HL-60/S4 (cell line): ENCODE results near the gene LIMS1.
"Not testable (repeated sequence)": the region's sequence is repeated elsewhere in the genome, so short reads cannot be mapped to it uniquely, and the experiment has no call there.

Experiments used
- in situ Hi-C: fragments of 300-500 bp; cut with MboI; formaldehyde crosslinking; loops from 2 replicates; pipeline ENCODE4 v1.14.3; 2022; ENCODE audit warnings: low sequenced_read_pairs

The LIMS1 gene

GRCh38 chr2:108583903-108584520 lies 49.7 kb downstream of the LIMS1 start:
- in situ Hi-C loops, result loop anchor here (25.0 kb wide), 1 partner anchor 647 kb away; no protein-coding TSS in a partner anchor

- in situ Hi-C loops, result loop anchor here (25.0 kb wide), 1 partner anchor 648 kb away; no protein-coding TSS in a partner anchor
Observed at GRCh38 chr2:108585436-108585835, 51.2 kb downstream of the LIMS1 start.

DNA sequence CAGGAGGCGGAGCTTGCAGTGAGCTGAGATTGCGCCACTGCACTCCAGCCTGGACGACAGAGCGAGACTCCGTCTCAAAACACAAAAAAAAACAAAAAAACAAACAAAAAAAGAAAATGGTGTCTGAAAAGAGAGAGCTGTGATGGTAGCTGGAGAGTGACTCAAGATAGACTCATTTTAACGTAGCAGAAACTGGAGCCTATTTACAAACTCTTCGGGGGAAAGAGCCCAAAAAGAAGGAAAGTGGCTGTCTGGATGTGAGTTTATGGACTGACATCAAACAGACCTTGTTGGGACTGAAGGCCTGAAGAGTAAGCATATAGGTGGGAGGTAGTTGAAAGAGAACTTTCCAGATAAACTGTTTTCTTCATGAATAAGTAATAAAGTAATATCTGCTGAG lies 51.8 kb downstream of the LIMS1 start:
- in situ Hi-C loops, result loop anchor here (25.0 kb wide), 1 partner anchor 649 kb away; no protein-coding TSS in a partner anchor

GRCh38 chr2:108586631-108587030 lies 52.4 kb downstream of the LIMS1 start:
- in situ Hi-C loops, result loop anchor here (25.0 kb wide), 1 partner anchor 649 kb away; no protein-coding TSS in a partner anchor

GRCh38 chr2:108587621-108588020 lies 53.4 kb downstream of the LIMS1 start:
- in situ Hi-C loops, result loop anchor here (25.0 kb wide), 1 partner anchor 650 kb away; no protein-coding TSS in a partner anchor

GRCh38 chr2:108588070-108588668 lies 53.9 kb downstream of the LIMS1 start:
- in situ Hi-C loops, result loop anchor here (25.0 kb wide), 1 partner anchor 651 kb away; no protein-coding TSS in a partner anchor

DNA sequence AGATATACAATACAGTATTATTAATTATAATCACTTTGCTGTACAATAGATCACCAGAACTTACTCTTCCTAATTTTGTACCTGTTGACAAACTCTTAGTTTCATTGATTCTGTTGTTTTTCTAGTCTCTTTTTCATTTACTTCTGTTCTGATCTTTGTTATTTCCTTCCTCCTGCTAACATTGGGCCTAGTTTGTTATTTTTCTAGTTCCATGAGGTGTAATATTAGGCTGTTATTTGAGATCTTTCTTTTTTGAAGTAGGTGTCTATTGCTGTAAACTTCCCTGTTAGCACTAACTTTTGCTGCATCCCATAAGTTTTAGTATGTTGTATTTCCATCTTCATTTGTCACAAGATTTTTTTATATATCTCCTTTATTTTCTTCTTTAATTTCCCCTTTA lies 55.1 kb downstream of the LIMS1 start:
- in situ Hi-C loops, result loop anchor here (25.0 kb wide), 1 partner anchor 652 kb away; no protein-coding TSS in a partner anchor

- in situ Hi-C loops, result loop anchor here (25.0 kb wide), 1 partner anchor 652 kb away; no protein-coding TSS in a partner anchor
Observed at GRCh38 chr2:108589781-108590180, 55.5 kb downstream of the LIMS1 start.

DNA sequence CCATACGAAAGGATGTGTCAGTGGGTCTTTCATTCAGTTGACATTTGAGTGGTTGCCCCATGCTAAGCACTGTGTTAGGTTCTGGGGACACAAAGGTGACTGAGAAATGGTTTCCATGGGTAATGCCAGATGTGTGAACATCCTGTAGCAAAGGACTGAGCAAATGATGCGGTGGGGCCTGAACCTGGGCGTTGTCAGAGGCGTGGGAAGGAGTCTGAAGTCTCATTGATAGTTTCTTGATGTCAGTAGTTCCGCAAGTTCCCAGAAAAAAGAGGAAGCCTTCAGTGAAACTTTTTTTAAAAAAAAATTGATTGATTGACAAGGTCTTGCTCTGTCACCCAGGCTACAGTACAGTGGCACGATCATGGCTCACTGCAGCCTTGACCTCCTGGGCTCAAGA lies 56.9 kb downstream of the LIMS1 start:
- in situ Hi-C loops, result loop anchor here (25.0 kb wide), 1 partner anchor 654 kb away; no protein-coding TSS in a partner anchor

GRCh38 chr2:108593547-108594098 lies 59.4 kb downstream of the LIMS1 start:
- in situ Hi-C loops, result loop anchor here (25.0 kb wide), 1 partner anchor 656 kb away; no protein-coding TSS in a partner anchor

GRCh38 chr2:108594132-108594981 lies 60.1 kb downstream of the LIMS1 start:
- in situ Hi-C loops, result loop anchor here (25.0 kb wide), 1 partner anchor 657 kb away; no protein-coding TSS in a partner anchor

DNA sequence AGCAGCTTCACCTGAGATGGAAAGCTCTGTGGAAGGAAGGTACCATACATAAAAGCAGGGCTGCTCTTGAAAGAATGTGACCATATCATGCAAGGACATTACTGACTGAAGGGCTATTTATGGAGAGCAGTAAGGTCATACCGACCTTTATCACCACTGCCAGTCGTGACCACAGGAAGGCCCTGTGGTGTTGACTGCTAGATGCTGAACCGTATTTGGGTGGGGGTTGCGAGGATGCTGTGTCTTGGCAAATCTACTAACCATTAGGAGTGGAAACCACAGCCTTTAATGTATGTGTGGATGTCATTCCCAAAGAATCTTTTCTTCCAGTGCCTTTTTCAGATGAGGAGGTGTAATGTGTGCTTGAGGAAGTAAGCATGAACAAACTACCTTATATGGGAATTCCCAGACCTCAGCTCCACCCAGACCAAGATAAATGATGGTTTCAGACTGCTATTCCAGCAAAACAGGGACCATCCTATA lies 60.8 kb downstream of the LIMS1 start:
- in situ Hi-C loops, result loop anchor here (25.0 kb wide), 1 partner anchor 658 kb away; no protein-coding TSS in a partner anchor

DNA sequence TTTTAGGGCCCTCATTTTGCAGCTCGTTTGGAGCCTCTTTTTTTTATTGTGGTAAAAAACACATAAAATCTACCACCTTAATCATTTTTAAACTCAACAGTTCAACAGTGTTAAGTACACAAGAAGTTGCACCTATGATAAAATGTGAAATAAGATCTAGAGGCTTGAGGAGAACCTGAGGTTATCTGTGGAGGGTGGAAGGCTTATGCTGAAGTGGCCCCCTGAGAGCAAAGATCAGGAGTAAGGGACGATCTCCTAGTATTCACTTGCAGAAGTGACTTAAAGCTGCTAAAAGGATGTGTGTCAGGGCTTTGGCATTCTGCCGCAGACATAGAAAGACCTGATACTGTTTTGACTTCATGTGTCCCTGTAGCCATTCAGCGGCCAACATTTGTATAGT lies 61.5 kb downstream of the LIMS1 start:
- in situ Hi-C loops, result loop anchor here (25.0 kb wide), 1 partner anchor 658 kb away; no protein-coding TSS in a partner anchor

DNA sequence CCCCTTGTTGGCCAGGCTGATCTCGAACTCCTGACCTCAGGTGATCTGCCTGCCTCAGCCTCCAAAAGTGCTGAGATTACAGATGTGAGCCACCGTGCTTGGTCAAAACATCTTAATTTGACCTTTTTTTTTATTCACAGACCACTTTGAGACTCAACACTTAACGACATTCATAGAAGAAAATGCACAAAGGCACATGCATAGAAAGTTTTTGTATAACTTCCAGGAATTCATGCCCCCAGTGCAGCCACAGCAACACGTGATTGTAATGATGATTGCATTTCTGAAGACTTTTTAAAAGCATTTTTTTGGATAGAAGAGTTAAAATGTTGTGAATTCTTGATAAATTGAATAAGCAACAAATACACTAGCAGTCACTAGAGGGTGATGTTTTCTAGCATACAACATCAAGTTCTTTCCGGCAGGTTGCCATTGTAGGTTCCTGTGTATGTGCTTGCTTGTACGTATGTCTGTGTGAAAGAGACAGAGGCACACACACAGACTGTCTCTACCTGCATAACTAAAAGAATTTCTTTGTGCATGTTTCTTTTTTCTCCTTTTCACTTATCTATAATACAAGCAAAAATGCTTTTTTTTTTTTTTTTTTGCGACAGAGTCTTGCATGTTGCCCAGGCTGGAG lies 63.0 kb downstream of the LIMS1 start:
- in situ Hi-C loops, result loop anchor here (25.0 kb wide), 1 partner anchor 660 kb away; no protein-coding TSS in a partner anchor

DNA sequence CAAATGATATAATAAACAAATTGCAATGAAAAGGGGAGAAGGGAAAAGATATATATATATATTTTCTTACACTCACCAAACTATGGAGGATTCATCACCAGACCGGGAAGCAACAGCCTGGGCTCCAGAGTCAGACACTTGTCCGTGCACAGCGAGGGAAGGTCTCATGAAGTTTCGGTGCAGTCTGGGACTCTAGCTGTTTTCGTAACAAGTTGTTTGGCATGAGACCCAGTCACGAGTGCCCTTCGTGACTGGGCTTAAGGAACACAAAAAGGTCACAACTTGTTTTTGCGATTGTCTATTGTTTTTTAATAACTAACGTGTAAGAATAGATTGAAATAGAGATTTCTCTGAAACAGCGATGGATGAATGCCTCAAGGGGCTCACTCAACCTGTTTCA lies 66.9 kb downstream of the LIMS1 start:
- in situ Hi-C loops, result not testable (repeated sequence)

GRCh38 chr2:108602422-108602821 lies 68.2 kb downstream of the LIMS1 start:
- in situ Hi-C loops, result no loop called here

- in situ Hi-C loops, result no loop called here
Observed at GRCh38 chr2:108604196-108604595, 69.9 kb downstream of the LIMS1 start.

GRCh38 chr2:108605947-108606346 lies 71.7 kb downstream of the LIMS1 start:
- in situ Hi-C loops, result no loop called here

- in situ Hi-C loops, result no loop called here
Observed at GRCh38 chr2:108607706-108608301, 73.5 kb downstream of the LIMS1 start.
